ENCODE data around the gene AFAP1L1.
"Not testable (repeated sequence)": the region's sequence is repeated elsewhere in the genome, so short reads cannot be mapped to it uniquely, and the experiment has no call there.

Gene AFAP1L1

DNA sequence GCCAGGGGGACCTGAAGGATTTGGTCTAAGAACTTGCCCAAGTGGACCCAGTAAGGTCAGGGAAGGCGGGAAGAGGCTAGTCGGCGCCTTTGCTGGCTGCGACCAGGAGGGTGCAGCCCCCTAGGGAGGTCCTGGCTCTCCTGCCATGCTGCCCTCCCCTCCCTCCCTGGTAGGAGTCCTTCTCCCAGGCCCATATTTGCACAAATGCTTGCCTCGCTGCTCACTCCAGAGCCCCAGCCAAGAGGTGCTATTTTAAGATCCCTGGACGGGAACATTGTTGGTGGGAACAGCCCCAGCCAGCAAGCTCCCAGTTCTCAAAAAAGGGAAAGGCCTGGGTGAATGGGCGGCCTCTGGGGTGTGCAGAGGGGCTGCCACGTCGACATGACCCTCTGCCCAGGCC, 111.7 kb downstream of the AFAP1L1 start:
- FAIRE-seq (no peak), DNase-seq (ENCODE audit: insufficient read length, low spot score) (no peak)

- FAIRE-seq: no peak
- no peak for DNase-seq (ENCODE audit: insufficient read length, low spot score)
Measured at GRCh38 chr5:149386166-149386565, 114.5 kb downstream of the AFAP1L1 start.

DNA sequence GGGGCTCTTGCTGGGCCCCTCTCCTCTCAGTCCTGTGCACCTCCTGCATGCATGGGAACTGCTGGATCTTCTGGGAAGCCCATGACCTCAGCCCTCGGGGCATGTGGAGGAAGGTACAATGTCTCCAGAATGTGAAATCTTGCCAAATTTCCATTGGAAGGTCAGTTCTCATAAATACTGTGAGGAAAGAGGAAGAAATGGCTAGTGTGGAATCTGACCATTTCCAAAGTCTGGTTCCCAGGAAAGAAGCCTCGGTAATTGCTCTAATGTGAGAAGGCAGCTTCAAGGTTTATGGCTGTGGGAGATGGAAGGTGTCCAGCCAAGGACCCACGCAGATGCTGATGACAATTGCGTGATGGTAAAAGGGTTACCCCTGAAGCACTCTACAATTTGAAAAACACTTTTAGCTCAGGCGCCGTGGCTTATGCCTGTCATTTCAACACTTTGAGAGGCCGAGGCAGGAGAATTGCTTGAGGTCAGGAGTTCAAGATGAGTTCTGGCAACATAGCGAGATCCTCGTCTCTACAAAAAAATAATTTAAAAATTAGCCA, 115.5 kb downstream of the AFAP1L1 start:
- DNase-seq (ENCODE audit: insufficient read length, low spot score) (no peak), FAIRE-seq (no peak)

DNA sequence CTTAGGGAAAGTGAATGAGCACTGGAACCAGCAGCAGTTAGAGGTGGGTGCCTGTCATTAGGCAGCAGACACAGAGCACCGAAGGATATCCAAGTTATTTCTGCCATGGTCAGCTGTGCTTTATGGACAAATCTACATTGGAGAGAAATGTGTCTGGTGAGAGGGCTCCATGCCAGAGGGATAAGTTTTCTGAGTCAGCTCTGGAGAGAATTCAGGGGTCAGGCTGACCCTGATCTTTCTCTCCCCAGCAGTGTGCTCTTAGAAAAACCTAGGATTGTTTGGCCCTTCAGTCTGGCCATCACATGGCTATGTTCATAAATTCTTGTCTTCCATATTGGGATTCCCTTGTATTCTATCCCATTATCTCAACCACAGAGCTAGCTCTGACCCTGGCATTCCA, 116.3 kb downstream of the AFAP1L1 start:
- DNase-seq (ENCODE audit: insufficient read length, low spot score): no peak
- FAIRE-seq: no peak

DNA sequence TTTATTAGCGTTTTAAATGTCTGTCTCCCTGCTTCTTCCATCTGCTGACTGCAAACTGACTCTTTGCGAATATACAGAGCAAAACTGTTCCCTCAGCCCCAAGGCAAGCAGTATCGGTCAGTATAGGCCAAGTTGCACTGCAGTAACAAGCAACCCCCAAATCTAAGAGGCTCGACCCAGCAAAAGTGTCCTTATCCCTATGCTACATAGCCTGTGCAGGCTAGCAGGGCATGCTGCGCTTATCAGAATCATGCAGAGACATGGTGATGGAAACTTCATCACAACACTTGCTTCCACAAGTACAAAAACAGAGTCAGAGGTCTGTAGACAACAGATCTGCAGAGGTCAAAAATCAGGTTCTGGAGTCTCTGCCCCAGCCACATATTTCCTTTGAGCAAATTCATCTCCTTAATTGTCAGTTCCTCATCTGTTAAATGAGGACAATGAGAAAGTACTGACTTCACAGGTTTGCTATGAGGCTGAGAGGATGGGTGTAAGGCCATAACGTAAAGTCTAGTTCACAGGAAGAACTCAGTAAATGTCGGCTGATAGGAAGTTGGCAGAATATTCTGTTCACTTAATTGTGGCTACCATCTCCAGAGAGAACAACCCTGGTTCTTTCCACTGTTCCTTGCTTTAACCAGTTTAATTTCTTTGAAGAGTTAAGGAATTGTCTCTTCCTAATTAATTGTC, 117.0 kb downstream of the AFAP1L1 start:
- no peak for FAIRE-seq
- DNase-seq (ENCODE audit: insufficient read length, low spot score): no peak

- DNase-seq (ENCODE audit: insufficient read length, low spot score) (no peak), FAIRE-seq (no peak)
Measured at GRCh38 chr5:149389552-149390495, 118.2 kb downstream of the AFAP1L1 start.

GRCh38 chr5:149391076-149391475, 119.4 kb downstream of the AFAP1L1 start:
- FAIRE-seq; DNase-seq (ENCODE audit: insufficient read length, low spot score): not testable (repeated sequence)
